H1 (cell line): Measurements from ENCODE around the gene CIT. TPM values are rescaled to one million over a fixed set of nuclear protein-coding genes. Genes with fewer than 3 reads are reported as not detected.
"Not testable (repeated sequence)": the region's sequence is repeated elsewhere in the genome, so short reads cannot be mapped to it uniquely, and the experiment has no call there.

ENCODE experiments used
- CTCF ChIA-PET: fragments of 300-600 bp; sonication (Branson Sonifier 250); formaldehyde crosslinking; loops from one replicate; lab custom pipeline; 2021; ENCODE audit not compliant: partially characterized antibody; lab: Charles Lee
- POLR2A ChIA-PET: fragments of 300-600 bp; sonication (Branson Sonifier 250); formaldehyde crosslinking; loops from one replicate; lab custom pipeline; 2021; ENCODE audit warnings: inconsistent platforms; ENCODE audit not compliant: partially characterized antibody; lab: Charles Lee
- DNase-seq, 2 experiments: peaks; one replicate each; pipeline versions ENCODE4 v3.0.0 to v3.0.0-alpha.2; 2010 to 2022; ENCODE audit warnings: low spot score in 2 of 2, low read depth in 1 of 2, mixed read lengths in 1 of 2
- FAIRE-seq: peaks from 2 replicates; lab custom pipeline; 2011; peaks lifted over from hg19 to GRCh38; lab: Jason Lieb, UNC
- H2AFZ ChIP-seq: 2 replicates; pipeline ENCODE4 v1.8.1; 2012; ENCODE audit warnings: low read length, inconsistent platforms
- H2AK5ac ChIP-seq: 2 replicates; pipeline ENCODE4 v1.6.1; 2013; ENCODE audit warnings: low read depth, low read length
- H2BK120ac ChIP-seq: replicated peaks from 2 replicates; pipeline ENCODE3; 2013; ENCODE audit warnings: low read depth, low read length, inconsistent platforms
- H2BK12ac ChIP-seq: 2 replicates; pipeline ENCODE4 v1.6.1; 2013; ENCODE audit warnings: low read depth, low read length
- H2BK15ac ChIP-seq: 2 replicates; pipeline ENCODE4 v1.6.1; 2013; ENCODE audit warnings: low read length
- H2BK20ac ChIP-seq: 2 replicates; pipeline ENCODE4 v1.6.1; 2013; ENCODE audit warnings: low read length
- H2BK5ac ChIP-seq: 2 replicates; pipeline ENCODE4 v1.6.1; 2013; ENCODE audit warnings: low read depth, low read length
- H3K14ac ChIP-seq: 2 replicates; pipeline ENCODE4 v1.6.1; 2013; ENCODE audit warnings: inconsistent platforms; ENCODE audit not compliant: insufficient read length
- H3K18ac ChIP-seq: 2 replicates; pipeline ENCODE4 v1.6.1; 2013; ENCODE audit warnings: low read length; ENCODE audit errors: extremely low read depth
- H3K23ac ChIP-seq: 2 replicates; pipeline ENCODE4 v1.6.1; 2013; ENCODE audit warnings: inconsistent platforms; ENCODE audit not compliant: insufficient read length
- H3K23me2 ChIP-seq: 2 replicates; pipeline ENCODE4 v1.6.1; 2013; ENCODE audit warnings: low read depth, low read length
- H3K27ac ChIP-seq: 2 replicates; pipeline ENCODE4 v1.6.1; 2011; ENCODE audit warnings: low read depth, low read length, inconsistent platforms
- H3K27me3 ChIP-seq, 4 experiments: replicated peaks in 1 of 4; 1 replicate in 1 of 4; 2 replicates in 3 of 4; pipeline versions ENCODE4 v1.6.1 to v1.8.1; 2011 to 2013; ENCODE audit warnings: low read length in 3 of 4, mild to moderate bottlenecking in 3 of 4, inconsistent platforms in 2 of 4, mixed read lengths in 2 of 4, moderate library complexity in 1 of 4; ENCODE audit not compliant: control insufficient read depth in 3 of 4, insufficient read depth in 3 of 4; ENCODE audit errors: extremely low read depth in 1 of 4
- H3K36me3 ChIP-seq, 4 experiments: 2 replicates each; pipeline versions ENCODE4 v1.6.1 to v1.8.1; 2011 to 2013; ENCODE audit warnings: mild to moderate bottlenecking in 4 of 4, low read length in 3 of 4, moderate library complexity in 2 of 4, control low read depth in 1 of 4, inconsistent platforms in 1 of 4; ENCODE audit not compliant: insufficient read depth in 4 of 4, control insufficient read depth in 2 of 4
- H3K4ac ChIP-seq: replicated peaks from 2 replicates; pipeline ENCODE3; 2013; ENCODE audit warnings: low read length, low read depth, mixed read lengths, inconsistent platforms; ENCODE audit not compliant: insufficient read length
- H3K4me1 ChIP-seq, 4 experiments: replicated peaks in 1 of 4; 1 replicate in 1 of 4; 2 replicates in 3 of 4; pipeline versions ENCODE4 v1.6.1 to v1.8.1; 2011 to 2013; ENCODE audit warnings: low read length in 3 of 4, inconsistent platforms in 2 of 4, mixed read lengths in 1 of 4; ENCODE audit not compliant: insufficient read depth in 4 of 4, control insufficient read depth in 3 of 4
- H3K4me2 ChIP-seq, 2 experiments: 2 replicates each; pipeline versions ENCODE4 v1.6.1 to v1.8.1; 2011 to 2013; ENCODE audit warnings: low read depth in 2 of 2, low read length in 2 of 2, control low read depth in 1 of 2, inconsistent platforms in 1 of 2, mild to moderate bottlenecking in 1 of 2; ENCODE audit not compliant: insufficient read depth in 1 of 2
- H3K4me3 ChIP-seq, 4 experiments: fragments of 200-600, 300-600 bp in 1 of 4; sonication (generic), shearing (Covaris generic), sonication (Bioruptor Twin) in 1 of 4; 2 replicates each; pipeline versions ENCODE4 v1.5.1 to v1.8.1; 2011 to 2016; ENCODE audit warnings: low read length in 4 of 4, low read depth in 3 of 4, control low read depth in 2 of 4, inconsistent platforms in 2 of 4, mild to moderate bottlenecking in 2 of 4, mixed read lengths in 1 of 4, moderate library complexity in 1 of 4; ENCODE audit not compliant: insufficient read depth in 2 of 4; ENCODE audit errors: extremely low read depth in 1 of 4
- H3K56ac ChIP-seq: replicated peaks from 2 replicates; pipeline ENCODE3; 2013; ENCODE audit warnings: low read depth, mild to moderate bottlenecking, mixed read lengths, low read length, inconsistent platforms; ENCODE audit not compliant: insufficient read length
- H3K79me1 ChIP-seq: 2 replicates; pipeline ENCODE4 v1.6.1; 2013; ENCODE audit warnings: low read depth, low read length, control low read depth
- H3K79me2 ChIP-seq, 2 experiments: 2 replicates each; pipeline versions ENCODE4 v1.6.1 to v1.8.1; 2012 to 2013; ENCODE audit warnings: low read length in 2 of 2, mild to moderate bottlenecking in 2 of 2, inconsistent platforms in 1 of 2; ENCODE audit not compliant: insufficient read depth in 2 of 2, control insufficient read depth in 1 of 2
- H3K9ac ChIP-seq, 4 experiments: replicated peaks in 1 of 4; 1 replicate in 1 of 4; 2 replicates in 3 of 4; pipeline versions ENCODE4 v1.6.1 to v1.8.1; 2011 to 2013; ENCODE audit warnings: low read depth in 3 of 4, low read length in 3 of 4, control low read depth in 2 of 4, mild to moderate bottlenecking in 2 of 4, moderate library complexity in 2 of 4, inconsistent platforms in 1 of 4; ENCODE audit errors: extremely low read depth in 1 of 4
- H3K9me3 ChIP-seq, 2 experiments: 2 replicates each; pipeline versions ENCODE4 v1.6.1 to v1.8.1; 2012 to 2013; ENCODE audit warnings: mild to moderate bottlenecking in 2 of 2, moderate library complexity in 2 of 2, control low read depth in 1 of 2, inconsistent platforms in 1 of 2, low read depth in 1 of 2, low read length in 1 of 2, mixed read lengths in 1 of 2; ENCODE audit not compliant: insufficient read depth in 2 of 2
- H4K20me1 ChIP-seq, 2 experiments: replicated peaks in 1 of 2; 2 replicates each; pipeline versions ENCODE3 to v1.8.1; 2011 to 2013; ENCODE audit warnings: inconsistent platforms in 2 of 2, low read length in 2 of 2, mild to moderate bottlenecking in 1 of 2; ENCODE audit not compliant: insufficient read depth in 2 of 2, control insufficient read depth in 1 of 2
- H4K5ac ChIP-seq: 2 replicates; pipeline ENCODE4 v1.6.1; 2013; ENCODE audit warnings: low read length, low read depth, mixed read lengths, inconsistent platforms; ENCODE audit not compliant: insufficient read length
- H4K8ac ChIP-seq: 2 replicates; pipeline ENCODE4 v1.8.0; 2013; ENCODE audit warnings: mild to moderate bottlenecking, moderate library complexity, low read length, inconsistent platforms; ENCODE audit not compliant: insufficient read depth; ENCODE audit errors: extremely low read depth
- H4K91ac ChIP-seq: replicated peaks from 2 replicates; pipeline ENCODE3; 2013; ENCODE audit warnings: low read length, mixed read lengths, inconsistent platforms; ENCODE audit not compliant: insufficient read length
- WGBS, 2 experiments: shearing (Covaris generic) in 1 of 2; methylation state at CpG; one replicate each; pipeline versions ENCODE4 v1.1.6 to v1.1.7; 2013 to 2015; ENCODE audit warnings: low lambda C conversion rate in 2 of 2, mixed read lengths in 2 of 2, inconsistent platforms in 1 of 2, low coverage in 1 of 2, missing lambda C conversion rate in 1 of 2; ENCODE audit not compliant: insufficient replicate concordance in 2 of 2, insufficient coverage in 1 of 2, insufficient read length in 1 of 2; ENCODE audit errors: extremely low coverage in 1 of 2, missing lambda C conversion rate in 1 of 2; 5-methylcytosine and 5-hydroxymethylcytosine counted together
- polyA plus RNA-seq, 7 experiments: library from polyadenylated mRNA; depleted of rRNA in 3 of 7; stranded (reverse) in 5 of 7; unstranded in 2 of 7; fragments of >200 nt in 5 of 7; fragments of 200-250 nt in 2 of 7; gene quantifications; 1 replicate in 5 of 7; 2 replicates in 1 of 7; 4 replicates in 1 of 7; pipeline versions ENCODE4 v1.2.1 to v1.2.3, GENCODE V29; 2011 to 2013; ENCODE audit warnings: missing spikeins in 2 of 7, mixed read lengths in 2 of 7
- total RNA-seq: library from RNA; stranded (reverse); fragmentation: NEBNext Ultra II Directional; extraction: Animal tissue kit (Norgen Biotek cat#: 25700); gene quantifications from 2 replicates; pipeline ENCODE4 v1.2.1, GENCODE V29; 2021

Gene CIT
- total and polyA plus RNA-seq, 2 of the 8 experiments (the other 6 are each of a cell fraction or from before 2014, with no cell fraction given): 17.1 to 60.9 TPM

GRCh38 chr12:119706427-119706826 lies 170.7 kb downstream of the CIT start:
- H2BK120ac ChIP-seq, H2BK20ac ChIP-seq, H3K14ac ChIP-seq, H2AK5ac ChIP-seq, H3K23ac ChIP-seq, POLR2A ChIA-PET, H2AFZ ChIP-seq, H3K18ac ChIP-seq, H3K27me3 ChIP-seq, CTCF ChIA-PET, H4K91ac ChIP-seq, H2BK15ac ChIP-seq, H3K9me3 ChIP-seq, H2BK5ac ChIP-seq, H3K79me1 ChIP-seq, H4K5ac ChIP-seq, H4K20me1 ChIP-seq, H3K27ac ChIP-seq, FAIRE-seq, DNase-seq, H3K4me3 ChIP-seq, H3K79me2 ChIP-seq, H3K4me1 ChIP-seq, H3K56ac ChIP-seq, H3K4me2 ChIP-seq, H3K9ac ChIP-seq, H2BK12ac ChIP-seq, H4K8ac ChIP-seq, H3K4ac ChIP-seq, H3K23me2 ChIP-seq: not testable (repeated sequence)
- WGBS, 2 experiments: 91% methylated on average over 1 of the region's 1 CpG; no CpG with 5 or more reads in 1 of the 2 experiments
- peaks cover 10 to 50% (median 26%) of the 10 kb centered on the region in 4 experiments for H3K36me3 ChIP-seq
